Adrenal gland (tissue), 5 donors: Measurements from ENCODE around the gene MMADHC.

Source experiments
- POLR2A ChIP-seq, 2 donors: fragments of 450-650 bp; IDR thresholded peaks; one replicate each; pipeline ENCODE4 v1.6.1; 2017; ENCODE audit warnings: antibody characterized with exemption in 2 of 2, mild to moderate bottlenecking in 2 of 2, moderate library complexity in 1 of 2
- TF ChIP-seq, protein P1 (sequence below), 6 experiments: fragments of 450-650 bp in 4 of 6; fragments of 200-600 bp in 2 of 6; sonication (generic) in 1 of 6; IDR thresholded peaks; 1 replicate in 5 of 6; 2 replicates in 1 of 6; pipeline versions ENCODE4 v1.5.1 to v1.8.0; 2016 to 2021; ENCODE audit warnings: antibody characterized with exemption in 6 of 6, mild to moderate bottlenecking in 2 of 6, moderate library complexity in 1 of 6
- donor health status: DM: no; HTN: no; CAD: no.

DNA sequence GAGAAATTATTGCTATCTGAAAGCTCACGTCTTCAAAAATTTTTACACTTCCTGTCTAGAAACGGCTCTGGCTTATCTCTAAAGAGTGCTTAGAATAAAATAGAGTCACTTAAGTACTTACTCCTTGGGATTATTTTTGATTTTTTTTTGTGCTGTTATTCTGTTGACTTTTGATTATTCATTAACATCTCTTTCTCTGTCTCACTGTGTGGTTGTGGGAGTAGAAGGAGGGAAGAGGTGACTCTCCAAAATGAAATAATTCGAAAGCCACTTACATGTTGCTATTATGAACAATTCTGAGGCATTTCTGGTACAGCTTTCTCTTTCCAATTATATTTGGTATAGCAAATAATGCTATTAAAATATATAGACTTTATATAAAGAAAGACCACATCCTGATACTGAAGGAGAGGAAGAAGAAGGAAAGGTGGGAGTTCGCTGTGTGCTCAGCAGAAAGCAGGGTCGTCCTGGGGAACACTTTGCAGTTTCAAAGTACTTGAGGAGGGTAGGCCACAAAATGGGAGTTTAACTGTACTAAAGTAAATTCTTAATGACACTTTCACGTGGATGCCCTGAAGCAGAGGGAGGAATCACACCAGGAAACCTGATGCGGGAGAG is 9.6 kb upstream of the MMADHC start:
- TF ChIP-seq, protein P1, sequence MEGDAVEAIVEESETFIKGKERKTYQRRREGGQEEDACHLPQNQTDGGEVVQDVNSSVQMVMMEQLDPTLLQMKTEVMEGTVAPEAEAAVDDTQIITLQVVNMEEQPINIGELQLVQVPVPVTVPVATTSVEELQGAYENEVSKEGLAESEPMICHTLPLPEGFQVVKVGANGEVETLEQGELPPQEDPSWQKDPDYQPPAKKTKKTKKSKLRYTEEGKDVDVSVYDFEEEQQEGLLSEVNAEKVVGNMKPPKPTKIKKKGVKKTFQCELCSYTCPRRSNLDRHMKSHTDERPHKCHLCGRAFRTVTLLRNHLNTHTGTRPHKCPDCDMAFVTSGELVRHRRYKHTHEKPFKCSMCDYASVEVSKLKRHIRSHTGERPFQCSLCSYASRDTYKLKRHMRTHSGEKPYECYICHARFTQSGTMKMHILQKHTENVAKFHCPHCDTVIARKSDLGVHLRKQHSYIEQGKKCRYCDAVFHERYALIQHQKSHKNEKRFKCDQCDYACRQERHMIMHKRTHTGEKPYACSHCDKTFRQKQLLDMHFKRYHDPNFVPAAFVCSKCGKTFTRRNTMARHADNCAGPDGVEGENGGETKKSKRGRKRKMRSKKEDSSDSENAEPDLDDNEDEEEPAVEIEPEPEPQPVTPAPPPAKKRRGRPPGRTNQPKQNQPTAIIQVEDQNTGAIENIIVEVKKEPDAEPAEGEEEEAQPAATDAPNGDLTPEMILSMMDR (IDR thresholded peaks at IDR 0.05): no peak
- TF ChIP-seq POLR2A (IDR thresholded peaks at IDR 0.05): no peak
